Esophagus squamous epithelium (tissue), 5 donors: ENCODE measurements around the gene POLR3GL. TPM values are rescaled to one million over a fixed set of nuclear protein-coding genes. Genes with fewer than 3 reads are reported as not detected.
"Not testable (repeated sequence)": the region's sequence is repeated elsewhere in the genome, so short reads cannot be mapped to it uniquely, and the experiment has no call there.

Experiments
- DNase-seq: peaks from one replicate; lab custom pipeline; 2025; lab: John Stamatoyannopoulos, UW
- H3K27ac ChIP-seq, 4 donors: fragments of 200-600 bp; sonication (generic); one replicate each; pipeline ENCODE4 v1.5.1; 2016 to 2019; ENCODE audit warnings: mild to moderate bottlenecking in 1 of 4
- H3K27me3 ChIP-seq, 4 donors: fragments of 200-600 bp; sonication (generic); 1 replicate in 3 of 4; 2 replicates in 1 of 4; pipeline versions ENCODE4 v1.5.1 to v1.6.0; 2017 to 2021; ENCODE audit warnings: antibody characterized with exemption in 1 of 4
- H3K36me3 ChIP-seq, 3 donors: fragments of 200-600 bp; sonication (generic); one replicate each; pipeline ENCODE4 v1.5.1; 2016 to 2019
- H3K4me1 ChIP-seq, 3 donors: fragments of 200-600 bp; sonication (generic); one replicate each; pipeline ENCODE4 v1.5.1; 2017 to 2019
- H3K4me3 ChIP-seq, 4 donors: fragments of 200-600 bp; sonication (generic); 1 replicate in 3 of 4; 2 replicates in 1 of 4; pipeline ENCODE4 v1.5.1; 2016 to 2019; ENCODE audit warnings: mild to moderate bottlenecking in 2 of 4, moderate library complexity in 1 of 4
- H3K9me3 ChIP-seq, 3 donors: fragments of 200-600 bp; sonication (generic); one replicate each; pipeline ENCODE4 v1.5.1; 2016 to 2019
- CTCF ChIP-seq, 6 experiments: fragments of 450-650 bp in 4 of 6; fragments of 200-600 bp in 2 of 6; sonication (generic) in 2 of 6; IDR thresholded peaks; one replicate each; pipeline ENCODE4 v1.5.1; 2016 to 2019; ENCODE audit warnings: antibody characterized with exemption in 6 of 6, mild to moderate bottlenecking in 4 of 6, moderate library complexity in 4 of 6
- POLR2A ChIP-seq, 4 donors: fragments of 450-650 bp; IDR thresholded peaks; one replicate each; pipeline ENCODE4 v1.6.1; 2017; ENCODE audit warnings: antibody characterized with exemption in 4 of 4, mild to moderate bottlenecking in 4 of 4, moderate library complexity in 3 of 4
- WGBS, 2 donors: methylation state at CpG; one replicate each; pipeline ENCODE4 v1.1.5; 2018; 5-methylcytosine and 5-hydroxymethylcytosine counted together
- intact Hi-C: fragments of 100-400 bp; cut with DNase I; formaldehyde crosslinking; loops from one replicate; pipeline ENCODE4 v1.15.0; 2022
- total RNA-seq, 4 donors: library from RNA; depleted of rRNA; stranded (reverse); fragments of >200 nt; gene quantifications; one replicate each; pipeline ENCODE4 v1.1.0, GENCODE V29; 2016
- donor health status: DM: yes; HTN: yes; CAD: no.

The POLR3GL gene
- total RNA-seq, 4 donors from 2014 or later = 2.9 to 15.9 (median 9.8) TPM

DNA sequence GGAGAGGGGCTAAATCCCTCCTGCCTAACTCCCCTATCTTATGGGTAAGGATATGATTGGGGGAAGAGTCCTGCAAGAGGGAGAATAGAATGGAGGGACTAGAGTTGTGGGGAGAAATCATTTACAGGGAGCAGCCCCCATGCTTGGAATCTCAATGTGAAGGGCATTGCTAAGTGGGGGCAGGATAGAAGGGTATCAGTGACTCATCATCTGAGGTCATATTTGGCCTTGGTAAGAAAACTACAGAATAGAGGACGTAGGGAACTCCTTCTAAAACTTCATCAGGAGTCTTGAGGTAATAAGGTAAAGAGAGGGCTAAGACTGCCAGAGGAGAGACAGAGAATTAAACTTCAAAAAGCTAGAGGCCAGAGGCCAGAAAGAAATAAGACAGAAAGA, 56.6 kb downstream of the POLR3GL start:
- Histone ChIP-seq H3K9me3 (no peaks in the 10 kb centered on the region), H3K4me1 (peaks cover 6 to 11% (median 8%) of the 10 kb centered on the region in 3 donors), H3K36me3 (no peaks in the 10 kb centered on the region), H3K27ac (no peak overlapping the region), H3K4me3 (no peak overlapping the region), H3K27me3 (peaks cover 0 to 59% (median 8%) of the 10 kb centered on the region in 4 donors)
- no peak for TF ChIP-seq CTCF (IDR thresholded peaks at IDR 0.05)
- TF ChIP-seq POLR2A (IDR thresholded peaks at IDR 0.05) = no peak
- no peak for DNase-seq
- 42 to 57% methylated on average over 1 of the region's 1 CpG for whole genome bisulfite sequencing, 2 donors
- intact Hi-C loops = loop anchor here (5.0 kb wide), 1 partner anchor 169 kb away; no protein-coding TSS in a partner anchor

- TF ChIP-seq POLR2A (IDR thresholded peaks at IDR 0.05) (no peak), CTCF (IDR thresholded peaks at IDR 0.05) (no peak)
- Histone ChIP-seq H3K9me3 (no peaks in the 10 kb centered on the region), H3K27ac (no peak within 1 kb of the TSS), H3K4me1 (peaks cover 6 to 11% (median 8%) of the 10 kb centered on the region in 3 donors), H3K36me3 (no peaks in the 10 kb centered on the region), H3K4me3 (no peak within 1 kb of the TSS), H3K27me3 (peaks cover 0 to 59% (median 8%) of the 10 kb centered on the region in 4 donors)
- WGBS, 2 donors = 51 to 66% methylated on average over 4 to 5 of the region's 5 CpGs
- no peak for DNase-seq
- intact Hi-C loops = loop anchor here (5.0 kb wide), 1 partner anchor 170 kb away; no protein-coding TSS in a partner anchor
Observed at GRCh38 chr1:146021622-146022402, 57.3 kb downstream of the POLR3GL start, which contains the start of gene HJV. Gene HJV (minus strand): TSS chr1:146021735. CDS start chr1:146020231, 1,504 bp downstream.

DNA sequence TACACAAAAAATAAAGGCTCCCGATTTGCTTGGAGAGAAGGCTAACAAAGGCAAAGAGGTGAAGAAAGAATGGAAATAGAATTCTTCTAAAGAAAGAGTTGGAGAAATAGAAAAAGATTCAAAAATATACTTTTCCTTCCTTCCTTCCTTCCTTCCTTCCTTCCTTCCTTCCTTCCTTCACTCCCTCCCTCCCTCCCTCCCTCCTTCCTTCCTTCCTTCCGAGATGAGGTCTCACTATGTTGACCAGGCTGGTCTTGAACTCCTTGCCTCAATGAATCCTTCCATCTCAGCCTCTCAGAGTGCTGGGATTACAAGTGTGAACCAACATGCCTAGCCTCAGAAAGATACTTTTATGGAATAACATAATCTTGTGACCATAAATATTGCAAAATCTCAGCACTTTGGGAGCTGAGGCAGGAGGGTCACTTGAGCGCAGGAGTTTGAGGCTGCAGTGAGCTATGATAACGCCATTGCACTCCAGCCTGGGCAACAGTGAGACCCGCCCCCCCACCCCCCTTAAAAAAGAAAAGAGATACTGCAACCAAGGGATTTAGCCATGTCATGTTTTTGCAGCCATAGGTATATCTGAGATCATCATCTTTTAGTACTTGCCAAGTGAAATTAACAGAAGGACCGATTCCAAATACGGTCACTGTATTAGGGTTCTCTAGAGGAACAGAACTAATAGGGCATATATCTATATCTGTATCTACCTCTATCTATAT, 58.1 kb downstream of the POLR3GL start:
- no peak for DNase-seq
- intact Hi-C loops = loop anchor here (5.0 kb wide), 1 partner anchor 170 kb away; no protein-coding TSS in a partner anchor
- no peak for TF ChIP-seq POLR2A (IDR thresholded peaks at IDR 0.05)
- peaks cover 6 to 11% (median 8%) of the 10 kb centered on the region in 3 donors for H3K4me1 ChIP-seq
- H3K9me3 ChIP-seq = no peaks in the 10 kb centered on the region
- H3K4me3 ChIP-seq = no peak overlapping the region
- H3K27ac ChIP-seq = no peak overlapping the region
- H3K36me3 ChIP-seq = no peaks in the 10 kb centered on the region
- peaks cover 0 to 59% (median 8%) of the 10 kb centered on the region in 4 donors for H3K27me3 ChIP-seq
- WGBS, 2 donors = 67 to 73% methylated on average over 7 of the region's 7 CpGs

DNA sequence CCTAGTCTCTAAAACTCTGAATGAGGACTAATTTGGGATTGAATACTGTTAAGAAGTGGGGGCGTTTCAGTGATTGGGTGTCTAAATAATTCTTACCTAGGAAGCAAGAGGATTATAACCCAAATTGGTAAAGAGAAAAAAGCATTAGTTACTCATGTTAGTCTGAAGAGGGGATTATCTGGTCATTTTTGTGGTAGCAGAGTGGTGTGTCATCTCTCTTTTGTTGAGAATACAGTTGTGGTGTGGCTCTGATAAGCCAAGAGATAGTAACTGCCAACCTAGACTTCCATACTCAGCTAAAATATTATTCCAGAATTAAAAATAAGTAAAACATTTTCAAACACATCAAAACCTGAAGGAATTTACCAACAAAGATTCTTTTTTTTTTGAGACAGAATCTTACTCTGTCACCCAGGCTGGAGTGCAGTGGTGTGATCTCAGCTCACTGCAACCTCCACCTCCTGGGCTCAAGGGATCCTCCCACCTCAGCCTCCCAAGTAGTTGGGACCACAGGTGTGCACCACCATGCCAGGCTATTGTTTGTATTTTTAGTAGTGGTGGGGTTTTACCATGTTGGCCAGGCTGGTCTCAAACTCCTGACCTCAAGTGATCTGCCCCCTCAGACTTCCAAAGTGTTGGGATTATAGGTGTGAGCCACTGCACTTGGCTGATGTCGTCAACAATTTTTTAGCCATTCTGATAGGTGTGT, 61.5 kb downstream of the POLR3GL start:
- peaks cover 0 to 29% (median 0%) of the 10 kb centered on the region in 4 donors for H3K27me3 ChIP-seq
- H3K4me1 ChIP-seq, H3K27ac ChIP-seq, H3K4me3 ChIP-seq, H3K9me3 ChIP-seq, intact Hi-C loops, DNase-seq, H3K36me3 ChIP-seq: not testable (repeated sequence)
- 75 to 78% methylated on average over 2 of the region's 2 CpGs for WGBS, 2 donors

GRCh38 chr1:146026650-146027049, 62.2 kb downstream of the POLR3GL start:
- H3K27ac ChIP-seq, intact Hi-C loops, H3K4me1 ChIP-seq, H3K9me3 ChIP-seq, DNase-seq, H3K4me3 ChIP-seq, H3K36me3 ChIP-seq: not testable (repeated sequence)
- peaks cover 0 to 22% (median 0%) of the 10 kb centered on the region in 4 donors for H3K27me3 ChIP-seq
- WGBS, 2 donors = 70% methylated on average over 1 of the region's 1 CpG; no CpG with 5 or more reads in 1 of the 2 donors

Other genes starting within 250 kb of the POLR3GL start
- gene CD160, start 245.2 kb upstream of the POLR3GL start, total RNA-seq = not detected
- gene RNF115, start 140.6 kb upstream of the POLR3GL start, total RNA-seq = 10 to 100 TPM in 1 of 4 donors, 1 to 10 TPM in 3; 4.3 to 17.5 (median 6.1) TPM
- gene POLR3C, start 140.5 kb upstream of the POLR3GL start, total RNA-seq = 10 to 100 TPM; 15.0 to 31.7 (median 21.0) TPM
- 1 to 10 TPM; 1.1 to 3.8 (median 1.8) TPM for gene NUDT17, start 119.1 kb upstream of the POLR3GL start, total RNA-seq
- gene PIAS3, start 105.6 kb upstream of the POLR3GL start, total RNA-seq = 10 to 100 TPM; 20.9 to 51.8 (median 38.2) TPM
- 10 to 100 TPM in 2 of 4 donors, 1 to 10 TPM in 2; 9.0 to 22.4 (median 10.9) TPM for gene ANKRD35, start 78.8 kb upstream of the POLR3GL start, total RNA-seq
- gene ITGA10, start 54.6 kb upstream of the POLR3GL start, total RNA-seq = 1 to 10 TPM in 3 of 4 donors, under 1 TPM in 1; 0.83 to 7.2 (median 1.5) TPM
- gene PEX11B, start 46.0 kb upstream of the POLR3GL start, total RNA-seq = 10 to 100 TPM; 19.3 to 30.8 (median 25.1) TPM
- 100 to 1,000 TPM; 155 to 229 (median 200) TPM for gene RBM8A, start 37.2 kb upstream of the POLR3GL start, total RNA-seq
- gene LIX1L, start 6.7 kb upstream of the POLR3GL start, total RNA-seq = 10 to 100 TPM in 1 of 4 donors, 1 to 10 TPM in 3; 1.9 to 12.2 (median 5.9) TPM
- under 1 TPM; 0.04 to 0.67 (median 0.30) TPM for gene ANKRD34A, start 115 bp upstream of the POLR3GL start, total RNA-seq
- gene TXNIP, start 31.9 kb downstream of the POLR3GL start, total RNA-seq = 100 to 1,000 TPM in 3 of 4 donors, 10 to 100 TPM in 1; 94.9 to 942 (median 328) TPM
- not detected for gene HJV, start 57.0 kb downstream of the POLR3GL start, total RNA-seq
- 1 to 10 TPM in 3 of 4 donors, under 1 TPM in 1; 0.72 to 2.9 (median 1.1) TPM for gene NBPF10, start 180.1 kb downstream of the POLR3GL start, total RNA-seq